RPMI7951 (cell line): Measurements from ENCODE around the gene CCDC9. TPM values are rescaled to one million over a fixed set of nuclear protein-coding genes. Genes with fewer than 3 reads are reported as not detected.
"Not testable (repeated sequence)": the region's sequence is repeated elsewhere in the genome, so short reads cannot be mapped to it uniquely, and the experiment has no call there.

Source experiments
- DNase-seq: peaks from one replicate; pipeline ENCODE4 v3.0.0-alpha.2; 2012; ENCODE audit warnings: low read depth
- total RNA-seq: library from RNA; depleted of rRNA; stranded (reverse); fragments of >200 nt; shearing (Covaris generic); gene quantifications from 2 replicates; pipeline ENCODE4 v1.2.3, GENCODE V29; 2014

CCDC9 gene
- total RNA-seq, 1 experiment from 2014 or later: 3.2 TPM

GRCh38 chr19:47232422-47233211 lies 23.7 kb upstream of the CCDC9 start:
- peak; percentile 71 for DNase-seq

GRCh38 chr19:47236072-47236675 lies 20.2 kb upstream of the CCDC9 start:
- no peak for DNase-seq

GRCh38 chr19:47239152-47239551 lies 17.2 kb upstream of the CCDC9 start:
- no peak for DNase-seq

- peak; percentile 67 for DNase-seq
Observed at GRCh38 chr19:47239610-47240296, 16.6 kb upstream of the CCDC9 start.

DNA sequence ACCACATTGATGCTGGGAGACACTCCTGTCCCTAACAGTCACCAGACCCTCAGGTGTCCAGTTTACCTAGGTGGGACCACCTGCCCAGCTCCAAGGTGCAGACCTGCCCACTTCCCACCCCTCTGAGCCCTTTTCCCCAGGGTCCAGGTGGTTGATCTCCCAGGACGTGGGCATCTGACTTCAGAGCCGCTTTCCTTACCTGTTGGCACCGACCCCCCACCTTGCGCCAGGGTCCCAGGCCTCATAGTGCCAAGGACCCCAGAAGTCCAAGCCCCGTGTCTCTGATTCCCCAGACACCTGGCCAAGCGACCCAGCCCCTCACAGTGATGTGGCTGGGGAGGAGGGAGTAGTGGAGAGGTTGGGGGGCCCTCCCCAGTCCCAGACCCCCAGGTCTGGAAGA lies 15.8 kb upstream of the CCDC9 start:
- no peak for DNase-seq

DNA sequence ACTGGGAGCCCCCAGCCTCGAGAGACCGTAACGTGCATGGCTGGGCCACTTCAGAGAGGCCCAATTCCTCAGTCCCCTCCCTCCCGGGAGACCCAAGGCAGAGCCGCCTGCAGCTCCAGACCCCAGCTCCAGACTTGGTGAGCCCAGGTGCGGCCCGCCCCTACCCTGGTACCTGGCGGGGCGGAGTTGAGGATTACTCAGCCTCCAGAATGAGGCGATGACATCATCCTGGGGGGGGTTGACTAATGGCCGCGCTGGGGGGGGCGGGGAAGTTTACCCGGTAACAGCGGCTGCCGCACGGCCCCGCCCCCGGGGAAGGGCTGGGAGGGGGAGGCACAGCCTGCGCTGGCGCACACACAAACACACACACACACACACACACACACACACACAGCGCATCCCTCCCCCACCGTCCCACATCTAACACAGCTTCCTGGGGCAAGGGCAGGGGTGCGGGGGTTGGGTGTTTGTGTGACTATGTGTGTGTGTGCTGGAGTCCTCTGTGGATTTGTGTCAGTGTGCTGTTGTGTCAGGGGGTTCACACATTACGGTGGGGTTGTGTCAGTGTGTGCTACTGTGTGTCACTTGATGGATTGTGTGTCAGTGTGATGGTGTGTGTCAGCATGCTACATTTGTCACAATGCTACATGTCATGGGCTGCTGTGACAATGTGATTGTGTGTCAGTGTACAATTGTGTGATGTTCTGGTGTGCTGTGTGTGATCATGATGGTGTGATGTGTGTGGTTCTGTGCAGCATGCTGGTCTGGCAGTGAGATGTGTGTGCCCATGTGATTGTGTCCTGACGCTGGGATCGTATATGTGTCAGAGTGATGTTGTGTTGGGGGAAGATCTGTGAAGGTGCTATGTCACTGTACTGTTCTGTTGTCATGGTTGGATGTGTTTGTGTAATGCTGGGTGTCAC lies 15.1 kb upstream of the CCDC9 start:
- DNase-seq: peak; percentile 63

GRCh38 chr19:47241919-47242577 lies 14.3 kb upstream of the CCDC9 start:
- peak; percentile 21 for DNase-seq

- DNase-seq: no peak
Observed at GRCh38 chr19:47243364-47243775, 13.0 kb upstream of the CCDC9 start.

DNA sequence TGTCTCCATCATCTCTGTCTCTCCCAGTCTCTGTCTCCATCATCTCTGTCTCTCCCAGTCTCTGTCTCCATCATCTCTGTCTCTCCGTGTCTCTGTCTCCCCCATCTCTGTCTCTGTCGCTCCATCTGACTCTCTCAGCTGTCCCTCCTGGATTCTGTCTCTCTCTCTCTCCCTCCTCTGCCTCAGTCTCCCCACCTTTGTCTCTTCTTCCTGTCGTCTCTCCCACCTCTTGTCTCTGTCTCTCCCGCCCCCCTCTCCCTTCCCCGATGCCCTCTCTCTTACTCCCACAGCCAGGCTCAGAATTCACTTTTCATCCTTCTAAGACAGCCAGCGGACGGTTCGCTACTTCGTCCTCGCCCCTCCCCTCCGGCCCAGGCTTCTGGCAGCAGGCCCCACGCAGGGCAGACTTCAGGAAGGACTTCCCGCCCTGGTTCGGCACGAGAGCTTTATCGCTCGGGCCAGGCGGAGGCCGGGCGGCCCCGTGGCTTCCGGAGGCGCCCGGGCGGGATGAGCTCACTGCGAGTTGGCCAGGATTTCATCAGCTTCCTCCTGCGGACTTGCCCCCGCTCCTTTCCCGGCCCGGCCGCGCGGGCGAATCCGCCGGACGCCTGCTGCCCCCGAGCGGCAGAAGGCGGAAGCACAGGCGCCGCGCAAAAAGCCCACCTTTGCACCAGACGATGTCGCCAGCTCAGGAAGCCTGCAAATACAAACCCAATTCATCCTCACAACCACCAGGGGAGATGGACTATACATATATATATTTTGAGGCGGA lies 12.4 kb upstream of the CCDC9 start:
- peak; percentile 94 for DNase-seq

GRCh38 chr19:47247308-47247990 lies 8.9 kb upstream of the CCDC9 start:
- peak; percentile 68 for DNase-seq

- not testable (repeated sequence) for DNase-seq
Observed at GRCh38 chr19:47253016-47253415, 3.3 kb upstream of the CCDC9 start.

GRCh38 chr19:47253467-47253881 lies 2.9 kb upstream of the CCDC9 start:
- peak; percentile 82 for DNase-seq

DNA sequence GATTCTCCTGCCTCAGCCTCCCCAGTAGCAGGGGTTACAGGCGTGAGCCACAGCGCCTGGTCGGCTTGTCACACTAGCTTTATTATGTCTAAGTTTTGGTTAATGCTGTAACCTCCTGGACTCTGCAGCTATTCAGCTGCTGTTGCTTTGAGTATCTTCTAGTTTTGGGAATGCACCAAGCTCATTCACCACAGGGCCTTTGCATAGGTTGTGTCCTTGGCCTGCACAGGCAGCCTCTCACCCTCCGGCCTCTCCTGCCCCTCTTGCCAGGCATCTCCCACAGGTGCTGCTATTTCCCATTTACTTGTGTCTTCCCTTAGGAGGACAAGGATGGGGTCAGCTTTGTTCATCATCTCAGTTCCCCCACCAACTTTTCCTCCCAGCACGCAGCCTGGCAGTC lies 2.4 kb upstream of the CCDC9 start:
- no peak for DNase-seq

DNA sequence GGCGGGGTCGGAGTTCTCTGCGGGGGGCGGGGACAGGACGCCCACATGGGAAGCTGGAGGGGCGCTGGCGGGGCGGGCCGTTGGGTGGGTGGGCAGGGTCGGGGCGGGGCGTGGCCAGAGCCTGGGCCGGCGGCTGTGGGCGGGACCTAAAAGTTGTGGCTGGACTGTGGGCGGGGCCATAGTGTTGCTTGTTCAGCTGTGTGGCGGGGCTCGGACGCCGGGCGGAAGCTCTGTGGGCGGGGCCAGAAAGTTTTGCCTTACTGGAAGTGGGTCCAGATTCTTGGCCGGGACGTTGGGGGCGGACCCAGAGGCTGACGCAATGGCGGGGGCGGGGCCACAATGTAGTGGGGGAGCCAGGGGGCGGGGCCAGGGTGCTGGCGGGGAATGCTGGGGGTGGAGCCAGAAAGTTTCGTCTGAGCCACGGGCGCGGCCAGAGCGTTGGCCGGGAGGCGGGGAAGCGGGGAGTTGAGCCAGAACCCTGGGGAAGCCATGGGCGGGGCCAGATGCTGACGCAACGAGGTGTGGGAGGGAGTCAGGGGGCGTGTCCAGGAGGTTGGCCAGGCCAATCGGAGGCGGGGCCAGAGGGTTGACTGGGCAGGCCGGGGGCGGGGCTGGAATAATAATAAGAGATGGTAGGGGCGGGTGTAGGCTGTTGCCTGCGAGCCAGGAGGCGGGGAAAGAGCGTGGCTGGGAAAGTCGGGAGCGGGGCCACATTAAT lies 527 bp downstream of the CCDC9 start:
- peak; percentile 97 for DNase-seq

GRCh38 chr19:47257411-47258169 lies 1.3 kb downstream of the CCDC9 start:
- DNase-seq: no peak

DNA sequence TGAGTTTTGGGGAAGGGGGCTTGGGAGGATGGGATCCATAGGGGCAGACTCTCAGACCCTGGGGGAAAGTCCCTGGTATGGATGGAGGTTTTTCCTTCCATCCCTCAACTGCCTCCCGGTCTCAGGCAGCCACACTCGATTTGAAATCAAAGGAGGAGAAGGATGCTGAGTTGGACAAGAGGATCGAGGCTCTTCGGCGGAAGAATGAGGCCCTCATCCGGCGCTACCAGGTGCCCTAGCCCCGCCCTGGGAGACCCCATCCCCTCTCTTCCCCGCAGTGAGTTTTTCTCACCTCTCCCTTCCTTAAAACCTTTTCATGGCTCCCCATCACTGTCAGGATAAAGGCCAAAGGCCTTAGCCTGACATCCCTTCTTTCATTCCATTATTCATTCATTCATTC lies 2.1 kb downstream of the CCDC9 start:
- DNase-seq: no peak

GRCh38 chr19:47258895-47259555 lies 2.7 kb downstream of the CCDC9 start:
- no peak for DNase-seq

- no peak for DNase-seq
Observed at GRCh38 chr19:47260476-47260875, 4.2 kb downstream of the CCDC9 start.
